GM23248 (cell line): ENCODE data around the gene HIVEP3.

Source experiments
- EZH2 ChIP-seq: fragments of 200-600 bp; sonication (generic); IDR thresholded peaks from 2 replicates; pipeline ENCODE4 v1.6.1; 2018; ENCODE audit warnings: antibody characterized with exemption, mild to moderate bottlenecking; ENCODE audit not compliant: insufficient read depth, poor library complexity, severe bottlenecking
- EZH2phosphoT487 ChIP-seq: fragments of 200-600 bp; sonication (generic); IDR thresholded peaks from 2 replicates; pipeline ENCODE4 v1.6.1; 2018; ENCODE audit warnings: antibody characterized with exemption, moderate library complexity, mild to moderate bottlenecking, low read depth; ENCODE audit not compliant: insufficient read depth

GRCh38 chr1:41673378-41673777 is 245.3 kb downstream of the HIVEP3 start:
- TF ChIP-seq EZH2phosphoT487 (no peak), EZH2 (no peak)
